GM12878 (cell line): ENCODE data around the gene SHROOM4. TPM values are rescaled to one million over a fixed set of nuclear protein-coding genes. Genes with fewer than 3 reads are reported as not detected.

Experiments used
- ATAC-seq: fragments of 200-7000 bp; cut with Tn5 transposase; 3 replicates; pipeline ENCODE4 v1.9.1; 2020; ENCODE audit warnings: mild to moderate bottlenecking, moderate library complexity
- BruUV-seq: library from RNA; stranded (reverse); fragments of 400-500 nt; replicated peaks from 2 replicates; lab custom pipeline; 2021; lab: Mats Ljungman, UMichigan
- CTCF ChIA-PET: fragments of 300-600 bp; sonication (Branson Sonifier 250); formaldehyde crosslinking; extraction: SDS; loops from one replicate; lab custom pipeline; 2021; ENCODE audit warnings: inconsistent platforms; lab: Yijun Ruan, JAX
- POLR2A ChIA-PET: fragments of 350-600 bp; formaldehyde crosslinking; extraction: SDS; loops from one replicate; lab custom pipeline; 2021; ENCODE audit warnings: inconsistent platforms; lab: Charles Lee
- RAD21 ChIA-PET: fragments of 300-600 bp; sonication (Branson Sonifier 250); formaldehyde crosslinking; loops from one replicate; lab custom pipeline; 2023; ENCODE audit warnings: antibody characterized with exemption; ENCODE audit not compliant: unreplicated experiment; lab: Charles Lee
- SMC1A ChIA-PET: fragments of 300-600 bp; sonication (Branson Sonifier 250); formaldehyde crosslinking; loops from one replicate; lab custom pipeline; 2023; ENCODE audit not compliant: unreplicated experiment, uncharacterized antibody; lab: Charles Lee
- DNase-seq: peaks from one replicate; pipeline ENCODE4 v3.0.0-alpha.2; 2011; ENCODE audit warnings: low read depth, low spot score
- FAIRE-seq: peaks from 3 replicates; lab custom pipeline; 2011; peaks lifted over from hg19 to GRCh38; lab: Jason Lieb, UNC
- H2AFZ ChIP-seq: 2 replicates; pipeline ENCODE4 v1.6.0; 2011; ENCODE audit warnings: low read depth, low read length, control low read depth; ENCODE audit not compliant: control insufficient read depth
- H3K27ac ChIP-seq: 2 replicates; pipeline ENCODE4 v1.5.1; 2011; ENCODE audit warnings: control low read depth; ENCODE audit not compliant: control insufficient read depth, insufficient read depth
- H3K27me3 ChIP-seq, 2 experiments: replicated peaks in 1 of 2; 2 replicates each; pipeline versions ENCODE4 v1.6.0 to v1.6.1; 2011; ENCODE audit warnings: low read length in 1 of 2; ENCODE audit not compliant: control insufficient read depth in 2 of 2, insufficient read depth in 2 of 2
- H3K36me3 ChIP-seq, 2 experiments: 2 replicates each; pipeline ENCODE4 v1.5.1; 2011; ENCODE audit warnings: low read length in 1 of 2; ENCODE audit not compliant: control insufficient read depth in 2 of 2, insufficient read depth in 2 of 2
- H3K4me1 ChIP-seq: 2 replicates; pipeline ENCODE4 v1.6.1; 2011; ENCODE audit warnings: mild to moderate bottlenecking, low read length, moderate library complexity, mixed read lengths; ENCODE audit not compliant: control insufficient read depth, insufficient read depth
- H3K4me2 ChIP-seq: 2 replicates; pipeline ENCODE4 v1.6.0; 2011; ENCODE audit warnings: control low read depth; ENCODE audit not compliant: control insufficient read depth, insufficient read depth
- H3K4me3 ChIP-seq: fragments of 200-600 bp; sonication (generic); 2 replicates; pipeline ENCODE4 v1.5.1; 2016
- H3K79me2 ChIP-seq: 2 replicates; pipeline ENCODE4 v1.6.0; 2011; ENCODE audit warnings: low read length; ENCODE audit not compliant: control insufficient read depth, insufficient read depth
- H3K9ac ChIP-seq: 2 replicates; pipeline ENCODE4 v1.8.0; 2011; ENCODE audit warnings: low read length, control low read depth, mixed read lengths; ENCODE audit not compliant: control insufficient read depth, insufficient read depth
- H3K9me3 ChIP-seq: replicated peaks from 3 replicates; pipeline ENCODE4 v1.5.1; 2011; ENCODE audit warnings: mild to moderate bottlenecking, low read length; ENCODE audit not compliant: control insufficient read depth, insufficient read depth
- H4K20me1 ChIP-seq: 2 replicates; pipeline ENCODE4 v1.6.0; 2011; ENCODE audit not compliant: control insufficient read depth, insufficient read depth
- ATF7 ChIP-seq: fragments of 450-650 bp; IDR thresholded peaks from 2 replicates; pipeline ENCODE4 v1.6.1; 2016; ENCODE audit warnings: low read depth, mild to moderate bottlenecking
- E4F1 ChIP-seq: fragments of 450-650 bp; IDR thresholded peaks from 2 replicates; pipeline ENCODE4 v1.6.1; 2018; ENCODE audit warnings: borderline replicate concordance, mild to moderate bottlenecking; ENCODE audit not compliant: partially characterized antibody
- FOS ChIP-seq: IDR thresholded peaks from 3 replicates; pipeline ENCODE4 v1.6.1; 2011; ENCODE audit warnings: borderline replicate concordance; ENCODE audit not compliant: insufficient read length; ENCODE audit errors: extremely low read depth
- KAT2A ChIP-seq: conservative IDR thresholded peaks from 2 replicates; pipeline ENCODE4 v1.6.1; 2011; ENCODE audit warnings: low read depth, low read length; ENCODE audit not compliant: control insufficient read depth
- MTA2 ChIP-seq: fragments of 450-650 bp; IDR thresholded peaks from 2 replicates; pipeline ENCODE4 v1.6.1; 2016; ENCODE audit warnings: low read depth, mild to moderate bottlenecking, moderate library complexity
- MTA3 ChIP-seq: IDR thresholded peaks from 2 replicates; pipeline ENCODE4 v1.6.1; 2012; ENCODE audit warnings: low read length, inconsistent platforms, borderline replicate concordance
- SP1 ChIP-seq: IDR thresholded peaks from one replicate; pipeline ENCODE4 v1.6.1; 2011; ENCODE audit warnings: low read depth, low read length
- TCF12 ChIP-seq: IDR thresholded peaks from 2 replicates; pipeline ENCODE4 v1.6.1; 2011; ENCODE audit warnings: low read depth, mild to moderate bottlenecking, low read length
- USF2 ChIP-seq: IDR thresholded peaks from 2 replicates; pipeline ENCODE4 v1.6.1; 2011; ENCODE audit warnings: low read depth, low read length, improper control_type of control experiment, borderline replicate concordance
- YBX1 ChIP-seq: fragments of 450-650 bp; IDR thresholded peaks from 2 replicates; pipeline ENCODE4 v1.6.1; 2016; ENCODE audit warnings: antibody characterized with exemption
- ZNF622 ChIP-seq: fragments of 450-650 bp; IDR thresholded peaks from 2 replicates; pipeline ENCODE4 v1.6.1; 2017; ENCODE audit warnings: mild to moderate bottlenecking, inconsistent platforms
- WGBS: methylation state at CpG from one replicate; pipeline ENCODE4 v1.1.6; 2016; ENCODE audit warnings: low lambda C conversion rate; ENCODE audit not compliant: insufficient replicate concordance, insufficient coverage; ENCODE audit errors: missing lambda C conversion rate; 5-methylcytosine and 5-hydroxymethylcytosine counted together
- in situ Hi-C: fragments of 300-500 bp; cut with MboI; formaldehyde crosslinking; loops from 9 replicates; pipeline ENCODE4 v1.14.3; 2018; ENCODE audit warnings: mixed read lengths
- intact Hi-C: fragments of 100-400 bp; cut with micrococcal nuclease; formaldehyde crosslinking; loops from one replicate; pipeline ENCODE4 v1.14.2; 2022; ENCODE audit not compliant: unreplicated experiment
- polyA plus RNA-seq, 11 experiments: library from polyadenylated mRNA; depleted of rRNA in 4 of 11; unstranded in 6 of 11; stranded (reverse) in 5 of 11; fragments of >200 nt; fragmentation: Nextera tagmentation in 4 of 11; fragmentation: Illumina TruSeq in 1 of 11; extraction: Ambion mirVana in 4 of 11; extraction: Trizol in 1 of 11; gene quantifications; 1 replicate in 1 of 11; 2 replicates in 10 of 11; pipeline versions ENCODE4 v1.2.1 to v1.2.3, GENCODE V29; 2011 to 2016; ENCODE audit warnings: inconsistent platforms in 2 of 11, missing spikeins in 2 of 11, low read depth in 1 of 11
- total RNA-seq, 4 experiments: library from RNA; depleted of rRNA in 3 of 4; stranded (reverse); fragments of >200 nt in 3 of 4; fragmentation: Illumina TruSeq in 1 of 4; extraction: Trizol in 1 of 4; gene quantifications; 2 replicates each; pipeline versions ENCODE4 v1.2.1 to v1.2.3, GENCODE V29; 2013 to 2021

The SHROOM4 gene
- total and polyA plus RNA-seq, 10 of the 15 experiments (the other 5 are each of a cell fraction or from before 2014, with no cell fraction given): 0.01 to 0.03 TPM; not detected in 8

GRCh38 chrX:50860518-50860917 lies 46.5 kb upstream of the SHROOM4 start:
- ChIA-PET RAD21 (no interaction called here), SMC1A (interaction anchor here (1.1 kb wide), 1 partner anchor 10 kb away, joined by 3 read pairs; no protein-coding TSS in a partner anchor), POLR2A (no interaction called here), CTCF (no interaction called here)
- TF ChIP-seq KAT2A: no peak
- H3K27ac ChIP-seq: no peak overlapping the region
- H3K4me3 ChIP-seq: no peak overlapping the region
- FAIRE-seq: no peak
- in situ Hi-C loops (no loop called here), intact Hi-C loops (no loop called here)
- no TSS peak for BruUV-seq
- H3K9me3 ChIP-seq: no peaks in the 10 kb centered on the region
- no peaks in the 10 kb centered on the region for H3K36me3 ChIP-seq
- no peak overlapping the region for H3K4me2 ChIP-seq
- no peaks in the 10 kb centered on the region for H3K27me3 ChIP-seq
- H3K4me1 ChIP-seq: no peaks in the 10 kb centered on the region
- no peak overlapping the region for H3K9ac ChIP-seq
- H3K79me2 ChIP-seq: no peaks in the 10 kb centered on the region
- no peak for DNase-seq
- no peaks in the 10 kb centered on the region for H4K20me1 ChIP-seq
- 15% methylated on average over 3 of the region's 3 CpGs for WGBS
- ATAC-seq: no peak
- no peak overlapping the region for H2AFZ ChIP-seq

GRCh38 chrX:50858548-50858947 lies 44.6 kb upstream of the SHROOM4 start:
- Histone ChIP-seq H3K4me2 (no peak overlapping the region), H3K4me3 (no peak overlapping the region), H3K4me1 (no peaks in the 10 kb centered on the region), H3K27me3 (no peaks in the 10 kb centered on the region), H4K20me1 (no peaks in the 10 kb centered on the region), H3K36me3 (no peaks in the 10 kb centered on the region), H3K9me3 (no peaks in the 10 kb centered on the region), H3K9ac (no peak overlapping the region), H3K79me2 (no peaks in the 10 kb centered on the region), H3K27ac (no peak overlapping the region), H2AFZ (no peak overlapping the region)
- in situ Hi-C loops: no loop called here
- intact Hi-C loops: no loop called here
- DNase-seq (no peak), FAIRE-seq (no peak), ATAC-seq (no peak)
- WGBS: 32% methylated on average over 3 of the region's 3 CpGs
- CTCF ChIA-PET: interaction anchor here (0.7 kb wide), 1 partner anchor 214 kb away, joined by 3 read pairs; no protein-coding TSS in a partner anchor
- RAD21 ChIA-PET: no interaction called here
- POLR2A ChIA-PET: no interaction called here
- SMC1A ChIA-PET: interaction anchor here (0.6 kb wide), 1 partner anchor 496 kb away, joined by 3 read pairs; no protein-coding TSS in a partner anchor
- no TSS peak for BruUV-seq
- no peak for TF ChIP-seq MTA2
- TF ChIP-seq MTA3: no peak
- no peak for TF ChIP-seq TCF12
- TF ChIP-seq E4F1: no peak
- TF ChIP-seq FOS: no peak
- no peak for TF ChIP-seq ZNF622
- TF ChIP-seq SP1: no peak
- no peak for TF ChIP-seq ATF7
- no peak for TF ChIP-seq YBX1
- no peak for TF ChIP-seq USF2
